HL-60 (cell line): Measurements from ENCODE around the gene PADI6.

Experiments used
- CTCF ChIP-seq: IDR thresholded peaks from one replicate; pipeline ENCODE4 v1.5.1; 2011; ENCODE audit warnings: low read length, control low read depth, inconsistent platforms; ENCODE audit not compliant: insufficient read depth
- SPI1 ChIP-seq: IDR thresholded peaks from 2 replicates; pipeline ENCODE4 v1.6.1; 2012; ENCODE audit warnings: low read depth, mild to moderate bottlenecking, borderline replicate concordance

- TF ChIP-seq CTCF (no peak), SPI1 (no peak)
These were observed 13.4 kb upstream of the PADI6 start for GRCh38 chr1:17358557-17358956.
